Activated T-helper 1 cell treated with anti-CD3 and anti-CD28 coated beads, Interleukin-12 subunit alpha, Interleukin-12 subunit beta, Interleukin-2, Interleukin-4 antibody, amounts not matched to agents 30 ng/mL and 10 ng/mL and 1 ng/mL, durations not matched to agents 14 hours and 24 hours and 36 hours (primary cell): Measurements from ENCODE around the gene PLXNA1. TPM values are rescaled to one million over a fixed set of nuclear protein-coding genes. Genes with fewer than 3 reads are reported as not detected.
A peak's percentile ranks its signal among the peaks of the same experiment; 100 is the strongest.

Experiments used
- DNase-seq: peaks from one replicate; pipeline ENCODE4 v3.0.0; 2021; ENCODE audit warnings: low spot score
- H3K27ac Mint-ChIP-seq: one replicate; pipeline ENCODE4 v1.8.0; 2021; ENCODE audit warnings: mild to moderate bottlenecking, mixed read lengths
- H3K27me3 Mint-ChIP-seq: one replicate; pipeline ENCODE4 v1.8.0; 2022; ENCODE audit warnings: mild to moderate bottlenecking, moderate library complexity, mixed read lengths; ENCODE audit not compliant: insufficient read depth
- H3K36me3 Mint-ChIP-seq: one replicate; pipeline ENCODE4 v1.8.0; 2021; ENCODE audit warnings: low read depth, mixed read lengths
- H3K4me1 Mint-ChIP-seq: one replicate; pipeline ENCODE4 v1.8.0; 2021; ENCODE audit warnings: low read depth, mixed read lengths
- H3K4me3 Mint-ChIP-seq: one replicate; pipeline ENCODE4 v1.8.0; 2021; ENCODE audit warnings: mild to moderate bottlenecking, moderate library complexity, mixed read lengths
- H3K9me3 Mint-ChIP-seq: one replicate; pipeline ENCODE4 v1.8.0; 2021; ENCODE audit warnings: mixed read lengths
- intact Hi-C: fragments of 100-400 bp; cut with micrococcal nuclease; formaldehyde crosslinking; loops from one replicate; pipeline ENCODE4 v1.15.1; 2024
- total RNA-seq: library from RNA; stranded (reverse); gene quantifications from 2 replicates; pipeline ENCODE4 v1.2.3, GENCODE V29; 2022

Gene PLXNA1
- total RNA-seq = 22.1 and 25.5 TPM in 2 replicates

- Mint-ChIP-seq H3K4me3 (peak within 1 kb of the TSS; percentile 81), H3K27me3 (peaks cover 4% of the 10 kb centered on the region), H3K9me3 (no peaks in the 10 kb centered on the region), H3K27ac (peak within 1 kb of the TSS; percentile 90), H3K4me1 (peaks cover 23% of the 10 kb centered on the region), H3K36me3 (no peaks in the 10 kb centered on the region)
- DNase-seq = peak; percentile 87
- intact Hi-C loops = loop anchor here (1.0 to 5.0 kb wide), 10 partner anchors 71 to 900 kb away; partner anchors contain the start of genes ABTB1, CHCHD6, SLC41A3 and TPRA1
Measured at GRCh38 chr3:126982471-126983175, at the start of gene PLXNA1. Gene PLXNA1, plus strand, starts transcription at chr3:126983115. Its CDS starts 5,479 bp downstream, at chr3:126988594.

GRCh38 chr3:126934031-126934531 lies 48.8 kb upstream of the PLXNA1 start:
- Mint-ChIP-seq H3K36me3 (no peaks in the 10 kb centered on the region), H3K4me3 (no peak overlapping the region), H3K27ac (no peak overlapping the region), H3K27me3 (no peaks in the 10 kb centered on the region), H3K4me1 (peaks cover 10% of the 10 kb centered on the region), H3K9me3 (no peaks in the 10 kb centered on the region)
- intact Hi-C loops = no loop called here
- DNase-seq = no peak

GRCh38 chr3:126934991-126935390 lies 47.9 kb upstream of the PLXNA1 start:
- Mint-ChIP-seq H3K4me3 (no peak overlapping the region), H3K9me3 (no peaks in the 10 kb centered on the region), H3K4me1 (peaks cover 10% of the 10 kb centered on the region), H3K27ac (no peak overlapping the region), H3K36me3 (no peaks in the 10 kb centered on the region), H3K27me3 (no peaks in the 10 kb centered on the region)
- no peak for DNase-seq
- intact Hi-C loops = no loop called here

GRCh38 chr3:126935756-126936509 lies 47.0 kb upstream of the PLXNA1 start:
- H3K27me3 Mint-ChIP-seq = peaks cover 3% of the 10 kb centered on the region
- H3K9me3 Mint-ChIP-seq = no peaks in the 10 kb centered on the region
- intact Hi-C loops = no loop called here
- no peaks in the 10 kb centered on the region for H3K36me3 Mint-ChIP-seq
- no peak for DNase-seq
- peaks cover 10% of the 10 kb centered on the region for H3K4me1 Mint-ChIP-seq
- H3K4me3 Mint-ChIP-seq = no peak overlapping the region
- H3K27ac Mint-ChIP-seq = no peak overlapping the region

GRCh38 chr3:126936853-126937425 lies 46.0 kb upstream of the PLXNA1 start:
- intact Hi-C loops = no loop called here
- Mint-ChIP-seq H3K9me3 (no peaks in the 10 kb centered on the region), H3K27ac (no peak overlapping the region), H3K27me3 (peaks cover 4% of the 10 kb centered on the region), H3K36me3 (no peaks in the 10 kb centered on the region), H3K4me3 (no peak overlapping the region), H3K4me1 (peaks cover 10% of the 10 kb centered on the region)
- DNase-seq = no peak

GRCh38 chr3:126937533-126937932 lies 45.4 kb upstream of the PLXNA1 start:
- intact Hi-C loops = no loop called here
- Mint-ChIP-seq H3K36me3 (no peaks in the 10 kb centered on the region), H3K9me3 (no peaks in the 10 kb centered on the region), H3K4me1 (peaks cover 10% of the 10 kb centered on the region), H3K27me3 (peaks cover 4% of the 10 kb centered on the region), H3K27ac (no peak overlapping the region), H3K4me3 (no peak overlapping the region)
- DNase-seq = no peak

- peaks cover 10% of the 10 kb centered on the region for H3K4me1 Mint-ChIP-seq
- intact Hi-C loops = no loop called here
- DNase-seq = no peak
- H3K27ac Mint-ChIP-seq = no peak overlapping the region
- H3K27me3 Mint-ChIP-seq = peaks cover 4% of the 10 kb centered on the region
- no peak overlapping the region for H3K4me3 Mint-ChIP-seq
- no peaks in the 10 kb centered on the region for H3K36me3 Mint-ChIP-seq
- H3K9me3 Mint-ChIP-seq = no peaks in the 10 kb centered on the region
Measured at GRCh38 chr3:126937973-126938372, 44.9 kb upstream of the PLXNA1 start.

- no peaks in the 10 kb centered on the region for H3K36me3 Mint-ChIP-seq
- H3K27ac Mint-ChIP-seq = no peak overlapping the region
- H3K4me1 Mint-ChIP-seq = peaks cover 10% of the 10 kb centered on the region
- intact Hi-C loops = no loop called here
- H3K27me3 Mint-ChIP-seq = peaks cover 4% of the 10 kb centered on the region
- no peaks in the 10 kb centered on the region for H3K9me3 Mint-ChIP-seq
- DNase-seq = no peak
- no peak overlapping the region for H3K4me3 Mint-ChIP-seq
Measured at GRCh38 chr3:126938520-126939337, 44.2 kb upstream of the PLXNA1 start.

GRCh38 chr3:126939338-126939718 lies 43.6 kb upstream of the PLXNA1 start:
- Mint-ChIP-seq H3K9me3 (no peaks in the 10 kb centered on the region), H3K4me3 (no peak overlapping the region), H3K27me3 (peaks cover 4% of the 10 kb centered on the region), H3K27ac (no peak overlapping the region), H3K36me3 (no peaks in the 10 kb centered on the region), H3K4me1 (peaks cover 10% of the 10 kb centered on the region)
- DNase-seq = no peak
- intact Hi-C loops = no loop called here

- DNase-seq = no peak
- Mint-ChIP-seq H3K36me3 (no peaks in the 10 kb centered on the region), H3K27ac (no peak overlapping the region), H3K4me1 (peaks cover 10% of the 10 kb centered on the region), H3K4me3 (no peak overlapping the region), H3K9me3 (no peaks in the 10 kb centered on the region), H3K27me3 (peaks cover 4% of the 10 kb centered on the region)
- intact Hi-C loops = no loop called here
Measured at GRCh38 chr3:126939733-126940132, 43.2 kb upstream of the PLXNA1 start.

- no peak for DNase-seq
- peaks cover 4% of the 10 kb centered on the region for H3K27me3 Mint-ChIP-seq
- H3K9me3 Mint-ChIP-seq = no peaks in the 10 kb centered on the region
- no peaks in the 10 kb centered on the region for H3K36me3 Mint-ChIP-seq
- H3K27ac Mint-ChIP-seq = no peak overlapping the region
- intact Hi-C loops = no loop called here
- H3K4me1 Mint-ChIP-seq = no peaks in the 10 kb centered on the region
- no peak overlapping the region for H3K4me3 Mint-ChIP-seq
Measured at GRCh38 chr3:126941721-126942270, 41.1 kb upstream of the PLXNA1 start.
